OCI-LY1 (cell line): ENCODE measurements around the gene SLC22A9.

Source experiments
- H2AFZ ChIP-seq: fragments of 200-600 bp; sonication (generic), shearing (Covaris generic); 2 replicates; pipeline ENCODE4 v1.6.0; 2014; ENCODE audit warnings: antibody characterized with exemption, mild to moderate bottlenecking, low read length
- H3F3A ChIP-seq: fragments of 200-600 bp; sonication (generic), shearing (Covaris generic); 2 replicates; pipeline ENCODE4 v1.6.0; 2014; ENCODE audit warnings: mild to moderate bottlenecking, antibody characterized with exemption, low read length, moderate library complexity; ENCODE audit not compliant: insufficient read depth
- H3K27ac ChIP-seq: fragments of 200-600 bp; sonication (generic); 2 replicates; pipeline ENCODE4 v1.5.1; 2014; ENCODE audit warnings: low read length, mixed run types, mild to moderate bottlenecking, low read depth; ENCODE audit not compliant: poor library complexity, severe bottlenecking
- H3K27me3 ChIP-seq: fragments of 200-600 bp; sonication (generic); 2 replicates; pipeline ENCODE4 v1.6.0; 2014; ENCODE audit warnings: antibody characterized with exemption, mild to moderate bottlenecking, low read length, moderate library complexity; ENCODE audit not compliant: insufficient read depth
- H3K36me3 ChIP-seq: fragments of 200-600 bp; sonication (generic); 2 replicates; pipeline ENCODE4 v1.6.1; 2014; ENCODE audit warnings: mild to moderate bottlenecking, antibody characterized with exemption, low read length, moderate library complexity, mixed read lengths; ENCODE audit not compliant: insufficient read depth
- H3K4me1 ChIP-seq: fragments of 200-600 bp; sonication (generic); 2 replicates; pipeline ENCODE4 v1.5.1; 2014; ENCODE audit warnings: mild to moderate bottlenecking, low read length, moderate library complexity; ENCODE audit not compliant: insufficient read depth, severe bottlenecking
- H3K4me2 ChIP-seq: fragments of 200-600 bp; sonication (generic), shearing (Covaris generic); 2 replicates; pipeline ENCODE4 v1.6.1; 2014; ENCODE audit warnings: low read length
- H3K4me3 ChIP-seq: fragments of 200-600 bp; sonication (generic); 2 replicates; pipeline ENCODE4 v1.5.1; 2014; ENCODE audit warnings: low read length, low read depth, mild to moderate bottlenecking, mixed read lengths; ENCODE audit not compliant: poor library complexity, severe bottlenecking
- H3K79me2 ChIP-seq: fragments of 200-600 bp; shearing (Covaris generic); 2 replicates; pipeline ENCODE4 v1.6.1; 2016; ENCODE audit warnings: mixed run types, low read length, mixed read lengths; ENCODE audit not compliant: insufficient read depth
- H3K9ac ChIP-seq: fragments of 200-600 bp; sonication (generic), shearing (Covaris generic); 2 replicates; pipeline ENCODE4 v1.6.1; 2014; ENCODE audit warnings: mild to moderate bottlenecking, low read length, mixed read lengths
- H3K9me2 ChIP-seq: fragments of 200-600 bp; sonication (generic), shearing (Covaris generic); 2 replicates; pipeline ENCODE4 v1.6.1; 2014; ENCODE audit warnings: low read depth, mild to moderate bottlenecking, low read length, mixed read lengths
- H3K9me3 ChIP-seq: fragments of 200-600 bp; shearing (Covaris generic); 2 replicates; pipeline ENCODE4 v1.6.1; 2014; ENCODE audit warnings: low read length, mixed read lengths
- H4K20me1 ChIP-seq: fragments of 200-600 bp; sonication (generic), shearing (Covaris generic); 2 replicates; pipeline ENCODE4 v1.6.0; 2016; ENCODE audit warnings: mild to moderate bottlenecking, low read length; ENCODE audit not compliant: insufficient read depth
- CTCF ChIP-seq: fragments of 200-600 bp; sonication (generic), shearing (Covaris generic); IDR thresholded peaks from 2 replicates; pipeline ENCODE4 v1.5.1; 2017; ENCODE audit warnings: mild to moderate bottlenecking, antibody characterized with exemption, low read length, moderate library complexity, mixed read lengths
- EZH2 ChIP-seq: fragments of 200-600 bp; sonication (generic), shearing (Covaris generic); IDR thresholded peaks from 2 replicates; pipeline ENCODE4 v1.8.0; 2017; ENCODE audit warnings: borderline replicate concordance, mixed run types, mild to moderate bottlenecking, antibody characterized with exemption, low read length, moderate library complexity, mixed read lengths

Gene SLC22A9

DNA sequence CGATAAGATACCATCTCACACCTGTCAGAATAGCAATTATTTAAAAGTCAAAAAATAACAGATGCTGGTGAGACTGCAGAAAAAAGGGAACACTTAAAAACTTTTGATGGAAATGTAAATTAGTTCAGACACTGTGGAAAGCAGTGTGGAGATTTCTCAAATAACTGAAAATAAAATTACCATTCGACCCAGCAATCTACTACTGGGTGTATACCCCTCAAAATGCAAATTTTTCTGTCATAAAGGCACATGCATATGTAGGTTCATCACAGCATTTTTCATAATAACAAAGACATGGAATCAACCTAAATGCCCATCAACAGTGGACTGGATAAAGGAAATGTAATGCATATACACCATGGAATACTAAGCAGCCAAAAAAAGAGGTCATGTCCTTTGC lies 10.5 kb downstream of the SLC22A9 start:
- Histone ChIP-seq H3K79me2 (no peaks in the 10 kb centered on the region), H3K9me2 (no peaks in the 10 kb centered on the region), H3K4me1 (no peaks in the 10 kb centered on the region), H3K27me3 (no peaks in the 10 kb centered on the region), H3K36me3 (no peaks in the 10 kb centered on the region), H3F3A (no peaks in the 10 kb centered on the region), H3K4me3 (no peak overlapping the region), H3K9ac (no peak overlapping the region), H4K20me1 (no peaks in the 10 kb centered on the region), H3K9me3 (no peaks in the 10 kb centered on the region), H2AFZ (no peak overlapping the region), H3K27ac (no peak overlapping the region), H3K4me2 (no peak overlapping the region)
- TF ChIP-seq CTCF (no peak), EZH2 (no peak)

DNA sequence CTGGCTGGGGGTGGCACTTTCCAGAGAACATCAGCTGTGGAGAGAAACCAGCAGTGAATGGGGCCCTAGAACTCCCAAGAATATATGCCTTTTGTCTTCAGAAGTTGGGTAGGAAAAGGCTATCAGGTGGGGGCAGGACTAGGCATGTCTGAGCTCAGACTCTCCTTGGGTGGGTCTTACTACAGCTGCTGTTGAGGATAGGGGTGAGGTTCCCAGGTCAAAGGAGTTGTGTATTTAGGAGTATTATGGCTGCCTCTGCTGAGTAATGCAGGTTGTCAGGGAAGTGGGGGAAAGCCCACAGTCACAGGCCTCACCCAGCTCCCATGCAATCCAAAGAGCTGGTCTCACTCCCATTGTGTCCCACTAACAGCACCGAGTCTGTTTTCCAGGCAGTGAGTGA lies 26.1 kb downstream of the SLC22A9 start:
- no peaks in the 10 kb centered on the region for H3K9me3 ChIP-seq
- no peak overlapping the region for H3K9ac ChIP-seq
- no peak overlapping the region for H3K4me2 ChIP-seq
- no peak overlapping the region for H3K27ac ChIP-seq
- no peaks in the 10 kb centered on the region for H3K27me3 ChIP-seq
- H3K4me3 ChIP-seq = no peak overlapping the region
- H3F3A ChIP-seq = no peaks in the 10 kb centered on the region
- H4K20me1 ChIP-seq = no peaks in the 10 kb centered on the region
- no peak for TF ChIP-seq EZH2
- no peak for TF ChIP-seq CTCF
- H3K79me2 ChIP-seq = no peaks in the 10 kb centered on the region
- no peak overlapping the region for H2AFZ ChIP-seq
- no peaks in the 10 kb centered on the region for H3K4me1 ChIP-seq
- H3K36me3 ChIP-seq = no peaks in the 10 kb centered on the region
- no peaks in the 10 kb centered on the region for H3K9me2 ChIP-seq

- no peaks in the 10 kb centered on the region for H3K27me3 ChIP-seq
Observed at GRCh38 chr11:63404161-63404935, 34.8 kb downstream of the SLC22A9 start.

More at GRCh38 chr11:63404161-63404935, 34.8 kb downstream of the SLC22A9 start:
- H3K79me2 ChIP-seq = no peaks in the 10 kb centered on the region
- H4K20me1 ChIP-seq = no peaks in the 10 kb centered on the region
- no peaks in the 10 kb centered on the region for H3K36me3 ChIP-seq
- H2AFZ ChIP-seq = no peak overlapping the region
- no peaks in the 10 kb centered on the region for H3F3A ChIP-seq
- no peaks in the 10 kb centered on the region for H3K9me3 ChIP-seq
- H3K27ac ChIP-seq = no peak overlapping the region
- TF ChIP-seq CTCF (no peak), EZH2 (no peak)
- H3K9me2 ChIP-seq = no peaks in the 10 kb centered on the region
- no peak overlapping the region for H3K4me2 ChIP-seq
- no peaks in the 10 kb centered on the region for H3K4me1 ChIP-seq
- H3K9ac ChIP-seq = no peak overlapping the region
- no peak overlapping the region for H3K4me3 ChIP-seq
